Measurements from ENCODE around the gene SPATA2L.

GRCh38 chr16:89689142-89689541 is 12.4 kb downstream of the SPATA2L start:
- TF ChIP-seq, protein P1, sequence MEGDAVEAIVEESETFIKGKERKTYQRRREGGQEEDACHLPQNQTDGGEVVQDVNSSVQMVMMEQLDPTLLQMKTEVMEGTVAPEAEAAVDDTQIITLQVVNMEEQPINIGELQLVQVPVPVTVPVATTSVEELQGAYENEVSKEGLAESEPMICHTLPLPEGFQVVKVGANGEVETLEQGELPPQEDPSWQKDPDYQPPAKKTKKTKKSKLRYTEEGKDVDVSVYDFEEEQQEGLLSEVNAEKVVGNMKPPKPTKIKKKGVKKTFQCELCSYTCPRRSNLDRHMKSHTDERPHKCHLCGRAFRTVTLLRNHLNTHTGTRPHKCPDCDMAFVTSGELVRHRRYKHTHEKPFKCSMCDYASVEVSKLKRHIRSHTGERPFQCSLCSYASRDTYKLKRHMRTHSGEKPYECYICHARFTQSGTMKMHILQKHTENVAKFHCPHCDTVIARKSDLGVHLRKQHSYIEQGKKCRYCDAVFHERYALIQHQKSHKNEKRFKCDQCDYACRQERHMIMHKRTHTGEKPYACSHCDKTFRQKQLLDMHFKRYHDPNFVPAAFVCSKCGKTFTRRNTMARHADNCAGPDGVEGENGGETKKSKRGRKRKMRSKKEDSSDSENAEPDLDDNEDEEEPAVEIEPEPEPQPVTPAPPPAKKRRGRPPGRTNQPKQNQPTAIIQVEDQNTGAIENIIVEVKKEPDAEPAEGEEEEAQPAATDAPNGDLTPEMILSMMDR (IDR thresholded peaks at IDR 0.05): no peak
- TF ChIP-seq ZFX (IDR thresholded peaks at IDR 0.05; ENCODE audit: borderline replicate concordance): no peak

All from 22Rv1 (cell line).